GM23248 (cell line): ENCODE measurements around the gene HOXD13. TPM values are rescaled to one million over a fixed set of nuclear protein-coding genes. Genes with fewer than 3 reads are reported as not detected.
A peak's percentile ranks its signal among the peaks of the same experiment; 100 is the strongest.

Experiments used
- DNase-seq: peaks from one replicate; pipeline ENCODE4 v3.0.0-alpha.2; 2015
- H2AFZ ChIP-seq: fragments of 200-600 bp; sonication (generic); 2 replicates; pipeline ENCODE4 v1.6.1; 2016; ENCODE audit warnings: antibody characterized with exemption
- H3F3A ChIP-seq: fragments of 200-600 bp; sonication (generic); 2 replicates; pipeline ENCODE4 v1.6.1; 2016; ENCODE audit warnings: mild to moderate bottlenecking, antibody characterized with exemption, mixed run types; ENCODE audit not compliant: insufficient read depth
- H3K27ac ChIP-seq: fragments of 200-600 bp; sonication (generic); 2 replicates; pipeline ENCODE4 v1.5.1; 2016; ENCODE audit warnings: mild to moderate bottlenecking
- H3K27me3 ChIP-seq: fragments of 200-600 bp; sonication (generic); replicated peaks from 2 replicates; pipeline ENCODE4 v1.6.1; 2016; ENCODE audit warnings: mild to moderate bottlenecking; ENCODE audit not compliant: insufficient read depth
- H3K36me3 ChIP-seq: fragments of 200-600 bp; sonication (generic); 2 replicates; pipeline ENCODE4 v1.6.1; 2016; ENCODE audit warnings: low read depth, mild to moderate bottlenecking
- H3K4me1 ChIP-seq: fragments of 200-600 bp; sonication (generic); 2 replicates; pipeline ENCODE4 v1.6.1; 2016; ENCODE audit warnings: mild to moderate bottlenecking; ENCODE audit not compliant: insufficient read depth
- H3K4me2 ChIP-seq: fragments of 200-600 bp; sonication (generic); one replicate; pipeline ENCODE4 v1.6.1; 2016; ENCODE audit warnings: mild to moderate bottlenecking; ENCODE audit not compliant: unreplicated experiment
- H3K4me3 ChIP-seq: fragments of 200-600 bp; sonication (generic); 2 replicates; pipeline ENCODE4 v1.5.1; 2016; ENCODE audit warnings: mild to moderate bottlenecking
- H3K79me2 ChIP-seq: fragments of 200-600 bp; sonication (generic); 2 replicates; pipeline ENCODE4 v1.6.1; 2016; ENCODE audit warnings: mild to moderate bottlenecking; ENCODE audit not compliant: insufficient read depth
- H3K9ac ChIP-seq: fragments of 200-600 bp; sonication (generic); 2 replicates; pipeline ENCODE4 v1.6.1; 2016; ENCODE audit warnings: mild to moderate bottlenecking
- H3K9me2 ChIP-seq: fragments of 200-600 bp; sonication (generic); 2 replicates; pipeline ENCODE4 v1.6.1; 2016; ENCODE audit warnings: mixed run types, mild to moderate bottlenecking, moderate library complexity; ENCODE audit not compliant: insufficient read depth
- H3K9me3 ChIP-seq: fragments of 200-600 bp; sonication (generic); one replicate; pipeline ENCODE4 v1.6.1; 2017; ENCODE audit warnings: low read depth
- H4K20me1 ChIP-seq: fragments of 200-600 bp; sonication (generic); 2 replicates; pipeline ENCODE4 v1.6.0; 2016; ENCODE audit not compliant: insufficient read depth
- EZH2 ChIP-seq: fragments of 200-600 bp; sonication (generic); IDR thresholded peaks from 2 replicates; pipeline ENCODE4 v1.6.1; 2018; ENCODE audit warnings: antibody characterized with exemption, mild to moderate bottlenecking; ENCODE audit not compliant: insufficient read depth, poor library complexity, severe bottlenecking
- EZH2phosphoT487 ChIP-seq: fragments of 200-600 bp; sonication (generic); IDR thresholded peaks from 2 replicates; pipeline ENCODE4 v1.6.1; 2018; ENCODE audit warnings: antibody characterized with exemption, moderate library complexity, mild to moderate bottlenecking, low read depth; ENCODE audit not compliant: insufficient read depth
- WGBS, 2 experiments: methylation state at CpG; one replicate each; pipeline ENCODE4 v1.1.6; 2015 to 2017; ENCODE audit warnings: low lambda C conversion rate in 2 of 2, low coverage in 1 of 2; ENCODE audit errors: missing lambda C conversion rate in 2 of 2; 5-methylcytosine and 5-hydroxymethylcytosine counted together
- in situ Hi-C: fragments of 300-500 bp; cut with MboI; formaldehyde crosslinking; loops from 2 replicates; pipeline ENCODE4 v1.15.0; 2020
- polyA plus RNA-seq: library from polyadenylated mRNA; unstranded; fragments of >200 nt; fragmentation: Nextera tagmentation; extraction: Ambion mirVana; gene quantifications from 2 replicates; pipeline ENCODE4 v1.2.1, GENCODE V29; 2016
- total RNA-seq: library from RNA; depleted of rRNA; stranded (reverse); fragments of >200 nt; shearing (Covaris generic); gene quantifications from 2 replicates; pipeline ENCODE4 v1.2.3, GENCODE V29; 2014

Gene HOXD13
- total and polyA plus RNA-seq, 2 experiments from 2014 or later = 2.4 to 3.8 TPM

DNA sequence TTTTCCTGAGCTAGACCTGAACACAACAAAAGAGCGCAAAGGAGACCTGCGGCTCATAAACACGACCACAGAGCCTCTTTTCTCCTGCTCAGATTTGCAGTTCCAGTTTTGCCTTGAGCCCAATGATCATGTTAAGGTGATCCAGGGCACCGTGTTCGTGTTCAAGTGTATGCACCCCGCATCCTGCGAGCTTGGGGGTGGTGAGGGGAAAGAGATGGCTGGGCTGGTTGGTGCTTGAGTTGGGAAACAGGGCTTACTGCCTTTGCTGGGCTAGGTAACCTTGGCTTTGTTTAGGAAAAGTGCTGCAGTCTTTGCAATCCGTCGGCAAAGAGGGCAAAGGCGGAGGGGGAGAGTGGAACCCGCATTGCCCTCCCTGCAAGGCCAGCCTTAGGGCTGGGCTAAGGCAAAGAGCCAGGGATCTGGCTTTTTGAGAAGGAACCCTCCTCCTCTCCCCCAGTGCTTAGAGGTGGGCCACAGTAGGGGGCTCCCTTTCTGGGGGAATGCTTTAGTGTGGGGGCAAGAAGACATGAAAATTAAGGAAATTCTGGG is 25.4 kb downstream of the HOXD13 start:
- Histone ChIP-seq H3K9me2 (no peaks in the 10 kb centered on the region), H3K79me2 (peaks cover 92% of the 10 kb centered on the region), H3K4me1 (no peaks in the 10 kb centered on the region; the same call in 1 of the 2 replicates), H3K4me2 (no peak overlapping the region), H2AFZ (no peak overlapping the region), H3F3A (peaks cover 16% of the 10 kb centered on the region), H3K27me3 (no peaks in the 10 kb centered on the region), H4K20me1 (no peaks in the 10 kb centered on the region), H3K9ac (no peak overlapping the region), H3K36me3 (peaks cover 10% of the 10 kb centered on the region; the same call in 1 of the 2 replicates), H3K9me3 (no peaks in the 10 kb centered on the region), H3K27ac (no peak overlapping the region; the same call in 1 of the 2 replicates), H3K4me3 (no peak overlapping the region)
- TF ChIP-seq EZH2 (no peak), EZH2phosphoT487 (no peak)
- in situ Hi-C loops = loop anchor here (25.0 kb wide), 1 partner anchor 1619 kb away; no protein-coding TSS in a partner anchor
- 83 to 88% methylated on average over 11 of the region's 11 CpGs for WGBS, 2 experiments
- DNase-seq = no peak

DNA sequence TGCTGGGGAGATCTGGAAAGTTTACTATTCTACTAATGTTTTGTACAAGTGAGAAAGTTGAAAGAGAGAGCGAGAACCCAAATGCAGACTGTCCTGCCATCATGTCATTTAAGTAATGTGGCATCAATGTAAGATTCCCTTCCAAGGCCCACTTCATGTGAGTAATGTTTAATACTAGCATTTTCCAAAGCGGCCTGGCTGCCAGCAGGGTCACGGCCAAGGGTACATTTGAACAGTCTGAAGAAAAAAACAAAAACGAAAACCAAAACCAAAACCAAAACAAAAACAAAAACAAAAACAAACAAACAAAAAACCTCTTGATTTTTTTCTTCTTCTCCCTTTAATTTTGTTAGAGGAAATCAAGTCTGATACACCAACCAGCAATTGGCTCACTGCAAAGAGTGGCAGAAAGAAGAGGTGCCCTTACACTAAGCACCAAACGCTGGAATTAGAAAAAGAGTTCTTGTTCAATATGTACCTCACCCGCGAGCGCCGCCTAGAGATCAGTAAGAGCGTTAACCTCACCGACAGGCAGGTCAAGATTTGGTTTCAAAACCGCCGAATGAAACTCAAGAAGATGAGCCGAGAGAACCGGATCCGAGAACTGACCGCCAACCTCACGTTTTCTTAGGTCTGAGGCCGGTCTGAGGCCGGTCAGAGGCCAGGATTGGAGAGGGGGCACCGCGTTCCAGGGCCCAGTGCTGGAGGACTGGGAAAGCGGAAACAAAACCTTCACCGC is 26.2 kb downstream of the HOXD13 start:
- H3F3A ChIP-seq = peaks cover 13% of the 10 kb centered on the region
- H4K20me1 ChIP-seq = no peaks in the 10 kb centered on the region
- WGBS, 2 experiments = 57 to 61% methylated on average over 24 of the region's 24 CpGs
- no peak overlapping the region for H2AFZ ChIP-seq
- no peaks in the 10 kb centered on the region for H3K9me3 ChIP-seq
- no peaks in the 10 kb centered on the region; the same call in 1 of the 2 replicates for H3K4me1 ChIP-seq
- peaks cover 91% of the 10 kb centered on the region for H3K79me2 ChIP-seq
- H3K36me3 ChIP-seq = peaks cover 10% of the 10 kb centered on the region; the same call in 1 of the 2 replicates
- no peaks in the 10 kb centered on the region for H3K27me3 ChIP-seq
- H3K4me2 ChIP-seq = peak overlapping the region; percentile 13
- in situ Hi-C loops = loop anchor here (25.0 kb wide), 1 partner anchor 1619 kb away; no protein-coding TSS in a partner anchor
- H3K9ac ChIP-seq = no peak overlapping the region
- DNase-seq = peak; percentile 78
- TF ChIP-seq EZH2phosphoT487 (no peak), EZH2 (no peak)
- H3K27ac ChIP-seq = peak overlapping the region; percentile 4; the same call in 1 of the 2 replicates
- no peaks in the 10 kb centered on the region for H3K9me2 ChIP-seq
- no peak overlapping the region for H3K4me3 ChIP-seq

DNA sequence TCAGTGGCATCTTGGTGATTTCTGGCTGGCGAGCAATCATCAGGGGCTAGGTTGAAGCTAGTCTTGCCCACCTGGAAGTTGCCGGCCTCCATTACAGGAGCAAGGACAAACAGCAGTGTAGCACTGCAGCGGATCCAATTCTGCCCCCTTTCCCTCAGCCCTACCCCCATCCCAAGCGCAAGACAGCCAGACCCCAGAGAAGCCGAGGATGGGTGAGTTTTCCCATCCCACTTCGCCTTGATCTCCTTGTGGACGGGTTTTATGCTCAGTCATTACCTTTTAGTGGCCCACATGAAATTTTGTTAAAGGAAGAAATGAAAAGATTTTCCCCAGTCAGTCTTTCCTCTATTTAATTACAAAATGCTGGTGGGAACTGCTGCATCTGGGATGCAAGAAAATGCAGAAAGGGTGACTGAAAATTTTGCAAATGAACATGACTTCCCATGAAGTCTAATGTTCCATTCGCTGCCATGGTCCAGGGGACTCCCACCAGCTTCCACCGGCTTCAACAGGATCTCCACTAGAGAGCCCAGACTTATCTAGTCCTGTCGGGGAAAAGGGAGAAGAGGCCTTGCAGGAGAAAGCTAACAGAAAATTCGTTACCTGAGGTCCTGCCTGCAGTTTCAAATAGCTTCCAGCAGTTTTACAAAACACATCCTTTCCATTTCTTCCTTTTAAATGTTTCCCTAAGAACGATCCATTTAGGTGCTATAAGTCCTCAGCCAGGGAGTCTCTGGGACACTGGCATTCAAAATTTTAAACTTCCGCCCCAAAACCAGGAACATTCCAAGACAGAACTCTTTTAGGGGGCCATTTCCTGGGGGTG is 28.1 kb downstream of the HOXD13 start:
- Histone ChIP-seq H3K9ac (no peak overlapping the region), H3K79me2 (peaks cover 81% of the 10 kb centered on the region), H3K9me2 (no peaks in the 10 kb centered on the region), H4K20me1 (no peaks in the 10 kb centered on the region), H2AFZ (no peak overlapping the region), H3K36me3 (peaks cover 10% of the 10 kb centered on the region; the same call in 1 of the 2 replicates), H3K4me3 (no peak overlapping the region), H3K4me2 (no peak overlapping the region), H3K4me1 (no peaks in the 10 kb centered on the region), H3K9me3 (no peaks in the 10 kb centered on the region), H3K27ac (no peak overlapping the region), H3K27me3 (no peaks in the 10 kb centered on the region), H3F3A (peaks cover 11% of the 10 kb centered on the region)
- DNase-seq = no peak
- TF ChIP-seq EZH2phosphoT487 (no peak), EZH2 (no peak)
- WGBS, 2 experiments = 93 to 94% methylated on average over 13 of the region's 13 CpGs
- in situ Hi-C loops = loop anchor here (10.0 to 25.0 kb wide), 2 partner anchors 704 to 1617 kb away; no protein-coding TSS in a partner anchor
